Pancreas (tissue), 10 donors: ENCODE data around the gene SMC5. TPM values are rescaled to one million over a fixed set of nuclear protein-coding genes. Genes with fewer than 3 reads are reported as not detected.
A peak's percentile ranks its signal among the peaks of the same experiment; 100 is the strongest.

Experiments
- ATAC-seq, 4 donors: fragments of 200-7000 bp; cut with Tn5 transposase; one replicate each; pipeline versions ENCODE4 v1.8.0 to v1.9.1; 2020; ENCODE audit warnings: mild to moderate bottlenecking in 4 of 4, moderate library complexity in 4 of 4
- DNase-seq, 6 donors: peaks; one replicate each; pipeline ENCODE4 v3.0.0-alpha.2; 2020
- FAIRE-seq: peaks from 2 replicates; lab custom pipeline; 2012; peaks lifted over from hg19 to GRCh38; lab: Jason Lieb, UNC
- H3K27ac ChIP-seq, 4 donors: fragments of 200-600 bp; sonication (generic); 1 replicate in 3 of 4; 2 replicates in 1 of 4; pipeline versions ENCODE4 v1.5.0 to v1.8.0; 2020
- H3K27me3 ChIP-seq, 4 donors: fragments of 200-600 bp; one replicate each; pipeline ENCODE4 v1.8.0; 2021
- H3K36me3 ChIP-seq, 3 donors: fragments of 200-600 bp; sonication (generic) in 1 of 3; one replicate each; pipeline versions ENCODE4 v1.5.0 to v1.8.0; 2020 to 2021
- H3K4me1 ChIP-seq, 3 donors: fragments of 200-600 bp; one replicate each; pipeline ENCODE4 v1.8.0; 2021
- H3K4me3 ChIP-seq, 4 donors: fragments of 200-600 bp; sonication (generic) in 2 of 4; one replicate each; pipeline versions ENCODE4 v1.5.0 to v1.8.0; 2020 to 2021
- H3K9me3 ChIP-seq, 4 donors: fragments of 200-600 bp; one replicate each; pipeline ENCODE4 v1.8.0; 2021
- CTCF ChIP-seq, 4 donors: fragments of 200-600 bp; sonication (generic) in 3 of 4; IDR thresholded peaks; one replicate each; pipeline versions ENCODE4 v1.5.0 to v1.8.0; 2021; ENCODE audit warnings: antibody characterized with exemption in 4 of 4
- WGBS, 2 donors: extraction: QIAGEN DNeasy Blood & Tissue Kit; methylation state at CpG; one replicate each; pipeline ENCODE4 v1.1.7; 2013; 5-methylcytosine and 5-hydroxymethylcytosine counted together
- intact Hi-C, 3 donors: fragments of 100-400 bp; cut with DNase I; formaldehyde crosslinking; loops; one replicate each; pipeline versions ENCODE4 v1.11.1 to v1.14.2; 2022
- polyA plus RNA-seq, 2 donors: library from polyadenylated mRNA; stranded (reverse); fragments of 200-250 nt; gene quantifications; one replicate each; pipeline ENCODE4 v1.2.3, GENCODE V29; 2013
- total RNA-seq, 6 donors: library from RNA; stranded (reverse); fragmentation: NEBNext Ultra II Directional in 4 of 6; extraction: Animal tissue kit (Norgen Biotek cat#: 25700) in 4 of 6; gene quantifications; one replicate each; pipeline versions ENCODE4 v1.2.1 to v1.2.4, GENCODE V29; 2021 to 2023
- donor health status: healthy with polysubstance abuse.
- donor health status: DM: no; HTN: no; CAD: no; lungs with moderate emphysema.
- donor health status: DM: no; HTN: no; CAD: no.
- donor health status: control.
- donor health status: control.
- donor health status: Bipolar disorder and iron deficiency.
- donor health status: DM: yes; HTN: yes; CAD: no.
- donor health status: DM: no; HTN: no; CAD: no.
- donor health status: DM: no; HTN: no; CAD: no.
- donor health status: DM: yes; HTN: yes; CAD: no.

Gene SMC5
- total and polyA plus RNA-seq, 8 donors, result 6.1 to 23.2 (median 14.5) TPM

GRCh38 chr9:70262948-70263347, 4.2 kb downstream of the SMC5 start:
- 51 to 53% methylated on average over 6 of the region's 6 CpGs for whole genome bisulfite sequencing, 2 donors
- H3K27ac ChIP-seq, result peak overlapping the region in 2 of 4 donors; percentile 61 to 64
- no peak for FAIRE-seq
- no peak overlapping the region for H3K4me3 ChIP-seq
- ATAC-seq, result no peak
- no peak for DNase-seq
- peaks cover 0 to 29% (median 23%) of the 10 kb centered on the region in 3 donors for H3K36me3 ChIP-seq
- TF ChIP-seq CTCF (IDR thresholded peaks at IDR 0.05), result no peak
- no peaks in the 10 kb centered on the region for H3K9me3 ChIP-seq
- intact Hi-C loops, result no loop called here
- H3K4me1 ChIP-seq, result peaks cover 14 to 41% (median 37%) of the 10 kb centered on the region in 3 donors
- no peaks in the 10 kb centered on the region for H3K27me3 ChIP-seq

- no peak overlapping the region for H3K4me3 ChIP-seq
- H3K27ac ChIP-seq, result peak overlapping the region in 2 of 4 donors; percentile 61 to 64
- H3K36me3 ChIP-seq, result peaks cover 0 to 29% (median 23%) of the 10 kb centered on the region in 3 donors
- no peak for ATAC-seq
- no peaks in the 10 kb centered on the region for H3K9me3 ChIP-seq
- DNase-seq, result no peak
- TF ChIP-seq CTCF (IDR thresholded peaks at IDR 0.05), result no peak
- no peak for FAIRE-seq
- intact Hi-C loops, result no loop called here
- H3K4me1 ChIP-seq, result peaks cover 14 to 41% (median 37%) of the 10 kb centered on the region in 3 donors
- no peaks in the 10 kb centered on the region for H3K27me3 ChIP-seq
- 59 to 70% methylated on average over 1 of the region's 1 CpG for WGBS, 2 donors
Measured at GRCh38 chr9:70263421-70263820, 4.6 kb downstream of the SMC5 start.

GRCh38 chr9:70278305-70278704, 19.5 kb downstream of the SMC5 start:
- Histone ChIP-seq H3K9me3 (no peaks in the 10 kb centered on the region), H3K27ac (no peak overlapping the region), H3K4me1 (no peaks in the 10 kb centered on the region), H3K36me3 (peaks cover 0 to 47% (median 0%) of the 10 kb centered on the region in 3 donors), H3K4me3 (no peak overlapping the region), H3K27me3 (no peaks in the 10 kb centered on the region)
- no peak for TF ChIP-seq CTCF (IDR thresholded peaks at IDR 0.05)
- DNase-seq, result no peak
- intact Hi-C loops, result no loop called here
- no peak for FAIRE-seq
- 68 to 72% methylated on average over 2 of the region's 2 CpGs for WGBS, 2 donors
- no peak for ATAC-seq

- H3K27ac ChIP-seq, result no peak overlapping the region
- 72 to 84% methylated on average over 1 of the region's 1 CpG for WGBS, 2 donors
- H3K27me3 ChIP-seq, result no peaks in the 10 kb centered on the region
- ATAC-seq (no peak), DNase-seq (no peak), FAIRE-seq (no peak)
- no peak overlapping the region for H3K4me3 ChIP-seq
- no peaks in the 10 kb centered on the region for H3K4me1 ChIP-seq
- TF ChIP-seq CTCF (IDR thresholded peaks at IDR 0.05), result no peak
- no peaks in the 10 kb centered on the region for H3K9me3 ChIP-seq
- H3K36me3 ChIP-seq, result peaks cover 0 to 42% (median 0%) of the 10 kb centered on the region in 3 donors
- intact Hi-C loops, result no loop called here
Measured at GRCh38 chr9:70283848-70284247, 25.1 kb downstream of the SMC5 start.

GRCh38 chr9:70285246-70285645, 26.5 kb downstream of the SMC5 start:
- peak in 1 of 4 donors; percentile 18 for ATAC-seq
- H3K9me3 ChIP-seq, result no peaks in the 10 kb centered on the region
- no peaks in the 10 kb centered on the region for H3K4me1 ChIP-seq
- no peak for TF ChIP-seq CTCF (IDR thresholded peaks at IDR 0.05)
- H3K27me3 ChIP-seq, result no peaks in the 10 kb centered on the region
- no peak for FAIRE-seq
- DNase-seq, result no peak
- WGBS, 2 donors, result 65 to 66% methylated on average over 3 of the region's 3 CpGs
- no peak overlapping the region for H3K27ac ChIP-seq
- H3K4me3 ChIP-seq, result no peak overlapping the region
- intact Hi-C loops, result no loop called here
- peaks cover 0 to 30% (median 0%) of the 10 kb centered on the region in 3 donors for H3K36me3 ChIP-seq
